GM12875 (cell line): Measurements from ENCODE around the gene GIGYF2.
"Not testable (repeated sequence)": the region's sequence is repeated elsewhere in the genome, so short reads cannot be mapped to it uniquely, and the experiment has no call there.

Experiments used
- H3K4me3 ChIP-seq: one replicate; pipeline ENCODE4 v1.5.1; 2011; ENCODE audit warnings: low read depth, low read length, control low read depth
- CTCF ChIP-seq: IDR thresholded peaks from 2 replicates; pipeline ENCODE4 v1.5.1; 2011; ENCODE audit warnings: low read depth, mild to moderate bottlenecking, control low read depth, inconsistent platforms, low read length, moderate library complexity, borderline replicate concordance; ENCODE audit not compliant: insufficient read depth

GIGYF2 gene

GRCh38 chr2:232901736-232902578 lies 204.8 kb downstream of the GIGYF2 start:
- TF ChIP-seq CTCF = no peak
- no peak overlapping the region for H3K4me3 ChIP-seq

GRCh38 chr2:232903989-232904388 lies 206.9 kb downstream of the GIGYF2 start:
- TF ChIP-seq CTCF = no peak
- no peak overlapping the region for H3K4me3 ChIP-seq

GRCh38 chr2:232906867-232907717 lies 210.0 kb downstream of the GIGYF2 start:
- not testable (repeated sequence) for H3K4me3 ChIP-seq

GRCh38 chr2:232907718-232908085 lies 210.6 kb downstream of the GIGYF2 start:
- not testable (repeated sequence) for H3K4me3 ChIP-seq

- no peak for TF ChIP-seq CTCF
These were observed 211.6 kb downstream of the GIGYF2 start for GRCh38 chr2:232908695-232909094.

More at GRCh38 chr2:232908695-232909094, 211.6 kb downstream of the GIGYF2 start:
- no peak overlapping the region for H3K4me3 ChIP-seq
